Keratinocyte (primary cell): ENCODE measurements around the gene PHACTR2. TPM values are rescaled to one million over a fixed set of nuclear protein-coding genes. Genes with fewer than 3 reads are reported as not detected.
"Not testable (repeated sequence)": the region's sequence is repeated elsewhere in the genome, so short reads cannot be mapped to it uniquely, and the experiment has no call there.

Source experiments
- DNase-seq: peaks from one replicate; pipeline ENCODE4 v3.0.0-alpha.2; 2011; ENCODE audit warnings: low read depth, missing footprints, low spot score
- FAIRE-seq: peaks from 2 replicates; lab custom pipeline; 2011; peaks lifted over from hg19 to GRCh38; lab: Jason Lieb, UNC
- H2AFZ ChIP-seq: 2 replicates; pipeline ENCODE4 v1.6.0; 2012; ENCODE audit warnings: low read length, control low read depth, inconsistent platforms; ENCODE audit not compliant: control insufficient read depth
- H3K27ac ChIP-seq: 2 replicates; pipeline ENCODE4 v1.5.1; 2011; ENCODE audit warnings: low read length; ENCODE audit not compliant: control insufficient read depth, insufficient read depth
- H3K27me3 ChIP-seq: 3 replicates; pipeline ENCODE4 v1.6.0; 2011; ENCODE audit warnings: low read length; ENCODE audit not compliant: control insufficient read depth, insufficient read depth; ENCODE audit errors: extremely low read depth
- H3K36me3 ChIP-seq, 2 experiments: 2 replicates in 1 of 2; 3 replicates in 1 of 2; pipeline ENCODE4 v1.5.1; 2011; ENCODE audit warnings: low read length in 2 of 2, mild to moderate bottlenecking in 1 of 2; ENCODE audit not compliant: control insufficient read depth in 2 of 2, insufficient read depth in 2 of 2; ENCODE audit errors: extremely low read depth in 1 of 2
- H3K4me1 ChIP-seq: 3 replicates; pipeline ENCODE4 v1.5.1; 2011; ENCODE audit warnings: low read length; ENCODE audit not compliant: control insufficient read depth, insufficient read depth; ENCODE audit errors: extremely low read depth
- H3K4me2 ChIP-seq: 3 replicates; pipeline ENCODE4 v1.6.0; 2011; ENCODE audit warnings: low read depth, low read length; ENCODE audit not compliant: control insufficient read depth, insufficient read depth; ENCODE audit errors: extremely low read depth
- H3K4me3 ChIP-seq, 3 experiments: fragments of 200-600 bp in 1 of 3; sonication (generic) in 1 of 3; 2 replicates in 2 of 3; 3 replicates in 1 of 3; pipeline ENCODE4 v1.5.1; 2011 to 2016; ENCODE audit warnings: low read length in 3 of 3, mild to moderate bottlenecking in 3 of 3, control low read depth in 2 of 3, inconsistent platforms in 1 of 3, low read depth in 1 of 3, mixed read lengths in 1 of 3, mixed run types in 1 of 3, moderate library complexity in 1 of 3; ENCODE audit not compliant: control insufficient read depth in 2 of 3, insufficient read depth in 2 of 3; ENCODE audit errors: extremely low read depth in 1 of 3
- H3K79me2 ChIP-seq: 2 replicates; pipeline ENCODE4 v1.6.0; 2012; ENCODE audit warnings: low read length; ENCODE audit not compliant: control insufficient read depth, insufficient read depth
- H3K9ac ChIP-seq: 3 replicates; pipeline ENCODE4 v1.6.0; 2011; ENCODE audit warnings: low read length; ENCODE audit not compliant: control insufficient read depth, insufficient read depth; ENCODE audit errors: extremely low read depth
- H3K9me1 ChIP-seq: 3 replicates; pipeline ENCODE4 v1.6.0; 2011; ENCODE audit warnings: low read length; ENCODE audit not compliant: control insufficient read depth, insufficient read depth; ENCODE audit errors: extremely low read depth
- H3K9me3 ChIP-seq: 2 replicates; pipeline ENCODE4 v1.5.1; 2012; ENCODE audit warnings: low read depth, low read length; ENCODE audit not compliant: control insufficient read depth
- H4K20me1 ChIP-seq: 3 replicates; pipeline ENCODE4 v1.6.0; 2011; ENCODE audit warnings: low read length; ENCODE audit not compliant: control insufficient read depth, insufficient read depth; ENCODE audit errors: extremely low read depth
- EZH2 ChIP-seq: IDR thresholded peaks from one replicate; pipeline ENCODE4 v1.6.1; 2012; ENCODE audit warnings: inconsistent platforms, mild to moderate bottlenecking, low read length, moderate library complexity
- dilution Hi-C: fragments of 300-500 bp; cut with MboI; formaldehyde crosslinking; loops from one replicate; pipeline ENCODE4 v1.7.0; 2020; ENCODE audit warnings: low sequenced_read_pairs; ENCODE audit not compliant: extremely low pct_ligation_motif_present
- polyA minus RNA-seq, 3 experiments: library from RNA; depleted of rRNA, polyadenylated mRNA; stranded (reverse); fragments of >200 nt; gene quantifications; 1 replicate in 1 of 3; 2 replicates in 1 of 3; 3 replicates in 1 of 3; pipeline ENCODE4 v1.2.3, GENCODE V29; 2011
- polyA plus RNA-seq, 5 experiments: library from polyadenylated mRNA; depleted of rRNA in 3 of 5; stranded (reverse) in 3 of 5; stranded (forward) in 1 of 5; unstranded in 1 of 5; fragments of >200 nt; gene quantifications; 1 replicate in 1 of 5; 2 replicates in 3 of 5; 3 replicates in 1 of 5; pipeline versions ENCODE4 v1.2.1 to v1.2.3, GENCODE V29; 2011 to 2012; ENCODE audit warnings: missing spikeins in 2 of 5, low read depth in 1 of 5, low replicate concordance in 1 of 5
- TF ChIP-seq, protein P1 (sequence below), 3 experiments: IDR thresholded peaks in 1 of 3; conservative IDR thresholded peaks in 1 of 3; optimal IDR thresholded peaks in 1 of 3; 2 replicates in 2 of 3; 3 replicates in 1 of 3; pipeline versions ENCODE3 to v1.5.1; 2011; ENCODE audit warnings: low read length in 3 of 3, mild to moderate bottlenecking in 3 of 3, moderate library complexity in 2 of 3, control low read depth in 1 of 3, inconsistent platforms in 1 of 3; ENCODE audit not compliant: insufficient read depth in 2 of 3; ENCODE audit errors: extremely low read depth in 1 of 3

PHACTR2 gene
- 5.9 to 20.9 TPM (median 9.4 TPM) in 3 replicates for polyA plus RNA-seq
- 27.1 TPM for polyA plus RNA-seq (2011; ENCODE audit: low read depth)
- polyA plus RNA-seq (2011; cell fraction: cytosol; rRNA removed) = 6.7 and 11.7 TPM in 2 replicates
- 5.7 and 8.2 TPM in 2 replicates for polyA plus RNA-seq (2011; cell fraction: nucleus; rRNA removed)
- polyA plus RNA-seq (2012; ENCODE audit: low replicate concordance) = 6.6 and 10.4 TPM in 2 replicates
- polyA minus RNA-seq = 11.2 to 24.2 TPM (median 13.4 TPM) in 3 replicates
- 14.2 TPM for polyA minus RNA-seq (2011; cell fraction: cytosol; rRNA and poly(A)+ RNA removed)
- polyA minus RNA-seq (2011; cell fraction: nucleus; rRNA and poly(A)+ RNA removed) = 9.8 and 23.3 TPM in 2 replicates

DNA sequence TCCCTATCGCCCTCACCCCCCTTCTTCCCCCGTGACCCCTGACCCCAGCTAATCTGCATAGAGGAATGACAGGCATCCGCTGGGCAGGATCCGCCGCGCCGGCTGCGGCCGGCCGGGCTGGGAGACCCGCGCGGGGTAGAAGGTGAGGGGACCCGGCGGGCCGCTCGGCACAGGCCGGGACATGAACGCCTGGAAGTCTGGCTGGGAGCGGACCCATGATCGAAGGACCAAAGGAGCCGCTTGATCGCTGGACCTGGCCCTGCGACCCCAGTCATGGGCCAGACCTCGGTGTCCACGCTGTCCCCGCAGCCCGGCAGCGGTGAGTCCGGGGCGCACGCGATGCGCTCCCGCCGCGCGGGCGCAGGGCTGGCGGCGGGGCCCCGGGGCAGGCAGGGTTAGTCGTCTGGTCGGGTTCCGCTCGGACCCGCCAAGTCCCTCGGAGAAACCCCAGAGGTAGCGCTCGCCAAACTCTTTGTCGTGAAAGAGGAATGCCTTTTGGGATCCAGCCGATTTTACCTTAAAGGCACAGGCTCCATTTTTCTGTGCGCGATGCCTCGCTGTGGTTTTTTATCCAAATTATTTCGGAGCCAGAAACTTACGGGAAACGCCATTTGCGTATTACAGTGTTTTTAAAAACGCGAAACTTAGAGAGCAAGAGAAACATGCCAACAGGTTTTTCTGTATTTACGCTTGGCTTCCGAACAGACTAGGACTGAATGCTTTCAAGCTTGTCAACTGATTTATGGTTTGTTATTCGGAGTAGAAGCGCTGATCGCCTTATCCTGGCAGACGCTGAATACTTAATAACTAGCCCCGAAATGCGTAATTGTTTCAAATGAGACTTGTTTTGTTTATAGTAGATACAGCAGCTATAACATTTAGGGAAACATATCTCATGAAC is at the start of gene PHACTR2:
PHACTR2 (plus strand) TSS at position 75 of the 901 bp plus-strand sequence; CDS start at position 274, 199 bp downstream.
- H3K9ac ChIP-seq = peak within 1 kb of the TSS; percentile 87
- no peaks in the 10 kb centered on the region for H3K9me1 ChIP-seq
- H2AFZ ChIP-seq = peak within 1 kb of the TSS; percentile 59
- no peaks in the 10 kb centered on the region for H3K27me3 ChIP-seq
- no peaks in the 10 kb centered on the region for H4K20me1 ChIP-seq
- TF ChIP-seq EZH2 = no peak
- TF ChIP-seq, protein P1, sequence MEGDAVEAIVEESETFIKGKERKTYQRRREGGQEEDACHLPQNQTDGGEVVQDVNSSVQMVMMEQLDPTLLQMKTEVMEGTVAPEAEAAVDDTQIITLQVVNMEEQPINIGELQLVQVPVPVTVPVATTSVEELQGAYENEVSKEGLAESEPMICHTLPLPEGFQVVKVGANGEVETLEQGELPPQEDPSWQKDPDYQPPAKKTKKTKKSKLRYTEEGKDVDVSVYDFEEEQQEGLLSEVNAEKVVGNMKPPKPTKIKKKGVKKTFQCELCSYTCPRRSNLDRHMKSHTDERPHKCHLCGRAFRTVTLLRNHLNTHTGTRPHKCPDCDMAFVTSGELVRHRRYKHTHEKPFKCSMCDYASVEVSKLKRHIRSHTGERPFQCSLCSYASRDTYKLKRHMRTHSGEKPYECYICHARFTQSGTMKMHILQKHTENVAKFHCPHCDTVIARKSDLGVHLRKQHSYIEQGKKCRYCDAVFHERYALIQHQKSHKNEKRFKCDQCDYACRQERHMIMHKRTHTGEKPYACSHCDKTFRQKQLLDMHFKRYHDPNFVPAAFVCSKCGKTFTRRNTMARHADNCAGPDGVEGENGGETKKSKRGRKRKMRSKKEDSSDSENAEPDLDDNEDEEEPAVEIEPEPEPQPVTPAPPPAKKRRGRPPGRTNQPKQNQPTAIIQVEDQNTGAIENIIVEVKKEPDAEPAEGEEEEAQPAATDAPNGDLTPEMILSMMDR (optimal IDR thresholded peaks at IDR 0.05 in 1 of 3, IDR thresholded peaks at IDR 0.05 in 1 of 3, conservative IDR thresholded peaks at IDR 0.05 in 1 of 3; ENCODE audit: extremely low read depth in 1 of 3, insufficient read depth in 2 of 3, low read length in 3 of 3) = no peak
- H3K4me3 ChIP-seq = peak within 1 kb of the TSS; percentile 72 to 93 (median 77)
- FAIRE-seq (peak; percentile 83), DNase-seq (no peak)
- peaks cover 42% of the 10 kb centered on the region for H3K4me1 ChIP-seq
- H3K9me3 ChIP-seq = no peaks in the 10 kb centered on the region
- H3K79me2 ChIP-seq = peaks cover 43% of the 10 kb centered on the region
- H3K4me2 ChIP-seq = peak within 1 kb of the TSS; percentile 97
- dilution Hi-C loops = no loop called here
- peak within 1 kb of the TSS; percentile 75 for H3K27ac ChIP-seq
- H3K36me3 ChIP-seq = no peaks in the 10 kb centered on the region

GRCh38 chr6:143629104-143630080 is 48.4 kb upstream of the PHACTR2 start:
- no peak for TF ChIP-seq EZH2
- TF ChIP-seq, protein P1 (optimal IDR thresholded peaks at IDR 0.05 in 1 of 3, IDR thresholded peaks at IDR 0.05 in 1 of 3, conservative IDR thresholded peaks at IDR 0.05 in 1 of 3; ENCODE audit: extremely low read depth in 1 of 3, insufficient read depth in 2 of 3, low read length in 3 of 3) = no peak
- Histone ChIP-seq H3K4me3 (no peak overlapping the region), H3K9ac (no peak overlapping the region), H2AFZ (no peak overlapping the region), H3K4me2 (no peak overlapping the region), H3K27me3 (no peaks in the 10 kb centered on the region), H3K9me1 (no peaks in the 10 kb centered on the region), H3K79me2 (no peaks in the 10 kb centered on the region), H4K20me1 (no peaks in the 10 kb centered on the region), H3K36me3 (no peaks in the 10 kb centered on the region), H3K27ac (no peak overlapping the region), H3K9me3 (no peaks in the 10 kb centered on the region), H3K4me1 (peaks cover 4% of the 10 kb centered on the region)
- no peak for DNase-seq
- dilution Hi-C loops = no loop called here
- no peak for FAIRE-seq

GRCh38 chr6:143631196-143631595 is 46.6 kb upstream of the PHACTR2 start:
- FAIRE-seq, H3K9me1 ChIP-seq: not testable (repeated sequence)

More at GRCh38 chr6:143631196-143631595, 46.6 kb upstream of the PHACTR2 start:
- H3K4me2 ChIP-seq, DNase-seq, H3K27ac ChIP-seq, H3K4me1 ChIP-seq, H2AFZ ChIP-seq, H4K20me1 ChIP-seq, H3K9ac ChIP-seq, H3K9me3 ChIP-seq, H3K27me3 ChIP-seq, H3K79me2 ChIP-seq, dilution Hi-C loops, H3K4me3 ChIP-seq, H3K36me3 ChIP-seq: not testable (repeated sequence)
